GM11168 (cell line): Measurements from ENCODE around the gene CGREF1.
"Not testable (repeated sequence)": the region's sequence is repeated elsewhere in the genome, so short reads cannot be mapped to it uniquely, and the experiment has no call there.

Experiments
- in situ Hi-C: fragments of 300-500 bp; cut with MboI; formaldehyde crosslinking; loops from one replicate; pipeline ENCODE4 v1.12.0; 2022; ENCODE audit warnings: low sequenced_read_pairs; ENCODE audit not compliant: unreplicated experiment

Gene CGREF1

DNA sequence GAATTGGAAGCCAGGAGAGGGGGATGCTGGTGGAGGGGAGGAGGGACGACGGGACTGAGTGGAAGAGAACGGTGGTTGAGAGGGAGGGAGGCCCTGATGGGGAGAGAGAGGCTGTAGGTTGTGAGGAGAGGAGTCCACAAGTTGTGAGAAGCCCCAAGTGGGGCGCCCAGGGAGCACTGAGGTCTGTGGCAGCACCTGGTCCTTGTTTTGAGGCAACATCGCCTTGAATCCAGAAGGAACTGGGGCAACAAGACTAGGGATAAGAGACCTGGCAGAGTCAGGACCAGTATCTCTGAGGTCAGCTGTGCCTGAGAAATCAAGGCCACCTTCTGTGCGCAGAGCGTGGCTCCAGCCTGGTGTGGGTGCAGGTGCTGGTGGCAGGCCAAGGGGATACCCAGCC, 19.2 kb upstream of the CGREF1 start:
- in situ Hi-C loops: no loop called here

DNA sequence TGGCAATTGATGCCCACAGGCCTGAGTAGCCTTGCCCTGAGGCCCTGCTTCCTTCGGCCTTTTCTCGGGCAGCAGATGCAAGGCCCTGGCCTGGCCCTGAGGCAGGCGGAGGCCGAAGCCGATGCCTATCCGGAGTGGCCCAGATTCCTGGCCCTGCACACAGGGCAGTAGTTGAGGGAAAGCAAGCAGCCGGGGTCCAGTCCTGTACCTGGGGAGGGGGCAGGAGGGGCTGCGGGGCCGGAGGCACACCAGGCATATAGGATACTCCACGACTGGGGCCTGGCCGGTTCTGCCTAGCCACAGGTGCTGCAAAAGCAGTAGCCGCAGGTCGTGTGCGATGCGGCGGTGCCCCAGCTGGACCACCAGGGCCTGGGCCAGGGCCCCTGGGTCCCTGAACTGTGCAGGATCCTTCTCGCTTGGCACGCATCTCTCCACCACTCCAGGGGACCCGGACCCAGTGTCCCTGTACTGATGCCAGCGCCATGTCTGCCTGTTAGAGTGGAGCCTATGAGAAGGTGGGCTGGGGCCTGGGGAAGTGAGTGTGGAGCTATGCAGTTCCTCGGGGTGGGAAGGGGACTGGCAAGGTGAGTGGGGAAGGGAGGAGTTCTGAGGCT, 18.5 kb upstream of the CGREF1 start:
- in situ Hi-C loops: no loop called here

- in situ Hi-C loops: no loop called here
Measured at GRCh38 chr2:27136751-27137150, 17.8 kb upstream of the CGREF1 start.

- in situ Hi-C loops: no loop called here
Measured at GRCh38 chr2:27135478-27135955, 16.6 kb upstream of the CGREF1 start.

GRCh38 chr2:27134781-27135477, 16.0 kb upstream of the CGREF1 start:
- in situ Hi-C loops: no loop called here

GRCh38 chr2:27133905-27134780, 15.2 kb upstream of the CGREF1 start, which contains the start of gene PREB:
Gene PREB (minus strand): TSS chr2:27134636. CDS start chr2:27134421, 215 bp downstream.
- in situ Hi-C loops: no loop called here

DNA sequence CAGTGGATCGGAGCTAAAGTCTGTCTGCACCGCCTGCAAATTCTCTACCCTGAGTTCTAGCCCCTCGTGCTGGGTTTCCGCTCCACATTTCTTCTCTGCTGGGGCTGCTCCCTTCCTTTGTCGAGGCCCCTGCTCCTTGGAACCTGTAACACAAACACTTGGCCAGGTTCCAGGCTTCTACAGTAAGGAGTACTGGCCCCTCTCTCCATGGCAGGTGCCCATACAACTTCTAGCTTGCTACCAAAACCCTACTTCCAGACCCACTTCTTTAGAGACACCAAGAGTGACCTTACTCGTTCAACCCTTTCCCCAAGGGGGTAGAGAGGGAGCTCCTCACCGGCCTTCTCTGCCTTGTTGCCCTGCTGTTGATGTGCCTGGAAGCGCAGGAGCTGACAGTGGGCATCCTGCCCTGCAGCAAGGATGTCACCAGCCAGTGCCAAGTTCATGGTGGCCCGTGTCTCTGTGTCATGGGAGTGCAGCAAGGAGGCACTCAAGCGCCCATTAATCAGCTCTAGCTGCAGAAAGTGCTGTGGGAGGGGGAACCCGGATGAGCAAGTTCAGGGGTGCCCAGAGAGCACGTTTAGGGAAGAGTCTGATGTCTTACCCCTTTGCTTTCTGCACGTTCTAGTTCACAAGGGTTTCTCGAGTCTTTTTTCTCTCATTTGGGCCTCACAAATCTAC, 14.4 kb upstream of the CGREF1 start:
- in situ Hi-C loops: no loop called here

GRCh38 chr2:27131429-27131828, 12.5 kb upstream of the CGREF1 start:
- in situ Hi-C loops: no loop called here

GRCh38 chr2:27130396-27130795, 11.5 kb upstream of the CGREF1 start:
- in situ Hi-C loops: no loop called here

DNA sequence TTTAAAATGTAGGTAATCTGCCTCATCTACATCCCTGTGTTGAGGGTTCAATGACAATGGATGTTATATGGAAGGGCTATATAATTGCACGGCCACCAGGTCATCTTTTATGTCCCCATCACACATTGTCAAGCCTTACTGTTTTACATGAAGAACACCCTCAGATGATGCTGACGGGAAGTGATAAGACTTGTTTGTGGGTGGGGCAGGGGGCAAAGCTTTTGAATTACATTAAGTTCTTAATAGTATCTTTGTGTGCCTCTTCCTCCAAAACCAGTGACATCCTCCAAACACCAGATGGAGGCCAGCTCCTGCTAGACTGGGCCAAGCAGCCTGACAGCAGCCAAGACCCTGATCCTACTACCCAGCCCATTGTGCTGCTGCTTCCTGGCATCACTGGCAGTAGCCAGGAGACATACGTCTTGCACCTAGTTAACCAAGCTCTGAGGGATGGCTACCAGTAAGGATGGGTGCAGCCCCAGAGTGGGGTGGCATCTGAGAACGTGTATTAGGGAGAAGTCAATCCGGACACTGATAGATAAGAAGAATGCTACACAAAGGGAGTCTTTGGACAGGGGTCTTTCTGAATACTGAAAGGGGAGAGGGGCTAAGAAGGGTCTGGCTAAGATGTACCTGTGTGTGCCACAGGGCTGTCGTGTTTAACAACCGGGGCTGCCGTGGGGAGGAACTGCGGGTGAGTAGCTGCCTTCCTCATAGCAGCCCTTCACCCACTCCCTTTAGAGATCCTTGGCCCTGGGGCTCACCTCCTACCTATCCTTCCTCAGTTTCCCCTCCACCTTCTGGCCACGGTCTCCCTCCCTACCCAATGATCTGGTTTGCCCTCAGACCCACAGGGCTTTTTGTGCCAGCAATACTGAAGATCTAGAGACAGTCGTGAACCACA, 10.0 kb upstream of the CGREF1 start:
- in situ Hi-C loops: loop anchor here (5.0 kb wide), 1 partner anchor 68 kb away; no protein-coding TSS in a partner anchor

- in situ Hi-C loops: loop anchor here (5.0 kb wide), 1 partner anchor 69 kb away; no protein-coding TSS in a partner anchor
Measured at GRCh38 chr2:27127883-27128667, 9.1 kb upstream of the CGREF1 start.

GRCh38 chr2:27126252-27126710, 7.4 kb upstream of the CGREF1 start:
- in situ Hi-C loops: loop anchor here (5.0 kb wide), 1 partner anchor 71 kb away; no protein-coding TSS in a partner anchor

- in situ Hi-C loops: loop anchor here (5.0 kb wide), 1 partner anchor 72 kb away; no protein-coding TSS in a partner anchor
Measured at GRCh38 chr2:27125104-27125503, 6.2 kb upstream of the CGREF1 start.

- in situ Hi-C loops: no loop called here
Measured at GRCh38 chr2:27123302-27124150, 4.6 kb upstream of the CGREF1 start, which contains the start of gene ABHD1. Gene ABHD1 (plus strand): TSS chr2:27123815. CDS start chr2:27123949, 134 bp downstream.

DNA sequence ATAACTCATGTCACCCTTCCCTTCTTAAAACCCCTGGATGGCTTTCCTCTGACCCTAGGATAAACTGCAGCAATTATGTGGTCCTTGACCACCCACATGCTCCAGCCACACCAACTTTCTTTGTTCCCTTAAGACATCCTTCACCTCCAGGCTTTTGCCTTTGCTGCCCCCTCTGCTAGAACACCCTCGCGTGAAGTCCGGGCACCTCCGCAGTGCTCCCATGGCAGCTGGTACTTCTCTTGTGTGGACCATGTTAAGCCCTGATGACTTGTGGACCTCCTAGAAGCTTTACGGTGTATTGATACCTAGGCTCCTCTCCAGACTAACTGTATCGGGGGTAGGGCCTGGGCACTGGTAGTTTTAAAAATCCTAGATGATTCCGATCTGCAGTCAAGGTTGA, 3.9 kb upstream of the CGREF1 start:
- in situ Hi-C loops: no loop called here

DNA sequence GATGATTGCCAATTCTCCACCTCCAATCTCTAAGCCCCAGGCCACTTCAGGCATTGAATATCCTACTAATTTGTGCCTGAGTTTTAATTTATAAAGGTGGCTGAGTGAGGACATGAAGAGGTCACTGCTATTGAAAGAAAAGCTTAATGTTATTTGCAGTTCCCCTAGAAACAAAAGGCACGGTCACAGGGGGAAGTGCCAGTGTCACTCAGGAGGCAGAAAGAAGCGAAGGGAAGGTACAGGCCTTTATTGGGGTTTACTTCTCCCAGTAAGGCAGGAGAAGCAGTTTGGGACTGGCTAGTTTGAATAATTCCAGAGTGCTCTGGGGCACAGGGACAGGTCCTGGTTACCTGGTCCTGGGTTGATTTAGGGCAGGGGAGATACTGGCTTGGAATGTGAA, 3.0 kb upstream of the CGREF1 start:
- in situ Hi-C loops: no loop called here

DNA sequence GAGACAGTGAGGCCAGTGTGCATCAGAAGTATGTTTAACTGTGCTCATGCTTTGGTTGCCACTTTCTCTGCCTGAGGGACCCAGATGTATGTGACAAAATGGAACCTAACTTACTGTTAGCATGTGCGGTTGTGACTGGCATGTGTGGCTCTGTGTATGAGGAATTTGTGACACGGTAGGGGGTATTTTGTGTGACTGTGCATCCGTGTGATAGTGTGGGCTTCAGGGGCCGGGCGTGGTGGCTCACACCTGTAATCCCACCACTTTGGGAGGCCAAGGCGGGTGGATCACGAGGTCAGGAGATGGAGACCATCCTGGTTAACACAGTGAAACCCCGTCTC, 372 bp upstream of the CGREF1 start:
- in situ Hi-C loops: not testable (repeated sequence)
